GM23338 (cell line): ENCODE measurements around the gene LOXL1. TPM values are rescaled to one million over a fixed set of nuclear protein-coding genes. Genes with fewer than 3 reads are reported as not detected.

ENCODE experiments used
- ATAC-seq: fragments of 200-7000 bp; cut with Tn5 transposase; 3 replicates; pipeline ENCODE4 v1.9.1; 2020
- DNase-seq: peaks from one replicate; pipeline ENCODE4 v3.0.0-alpha.2; 2015; ENCODE audit warnings: low spot score
- H2AFZ ChIP-seq: fragments of 200-600 bp; sonication (generic); 2 replicates; pipeline ENCODE4 v1.8.0; 2016; ENCODE audit warnings: antibody characterized with exemption, mild to moderate bottlenecking, moderate library complexity
- H3F3A ChIP-seq: fragments of 200-600 bp; sonication (generic); replicated peaks from 2 replicates; pipeline ENCODE4 v1.8.0; 2017; ENCODE audit warnings: antibody characterized with exemption, mixed run types, low read depth
- H3K27ac ChIP-seq: fragments of 200-600 bp; sonication (generic); 2 replicates; pipeline ENCODE4 v1.6.1; 2016; ENCODE audit warnings: low read depth
- H3K27me3 ChIP-seq: fragments of 200-600 bp; sonication (generic); 2 replicates; pipeline ENCODE4 v1.8.0; 2016; ENCODE audit warnings: mild to moderate bottlenecking, mixed run types, moderate library complexity; ENCODE audit not compliant: insufficient read depth
- H3K36me3 ChIP-seq: fragments of 200-600 bp; sonication (generic); 2 replicates; pipeline ENCODE4 v1.8.0; 2016; ENCODE audit warnings: mild to moderate bottlenecking; ENCODE audit not compliant: insufficient read depth
- H3K4me1 ChIP-seq: fragments of 200-600 bp; sonication (generic); 2 replicates; pipeline ENCODE4 v1.8.0; 2016; ENCODE audit warnings: mild to moderate bottlenecking, moderate library complexity; ENCODE audit not compliant: insufficient read depth
- H3K4me2 ChIP-seq: fragments of 200-600 bp; sonication (generic); 2 replicates; pipeline ENCODE4 v1.7.1; 2017; ENCODE audit warnings: mixed run types
- H3K4me3 ChIP-seq: fragments of 200-600 bp; sonication (generic); 2 replicates; pipeline ENCODE4 v1.6.1; 2016; ENCODE audit warnings: mixed run types
- H3K79me2 ChIP-seq: fragments of 200-600 bp; sonication (generic); replicated peaks from 2 replicates; pipeline ENCODE4 v1.8.0; 2017; ENCODE audit warnings: mild to moderate bottlenecking; ENCODE audit not compliant: insufficient read depth
- H3K9me2 ChIP-seq: fragments of 200-600 bp; sonication (generic); 2 replicates; pipeline ENCODE4 v1.8.0; 2017; ENCODE audit not compliant: insufficient read depth
- H4K20me1 ChIP-seq: fragments of 200-600 bp; sonication (generic); replicated peaks from 2 replicates; pipeline ENCODE4 v1.8.0; 2017; ENCODE audit warnings: mild to moderate bottlenecking; ENCODE audit not compliant: insufficient read depth
- H3K27ac Mint-ChIP-seq: 2 replicates; pipeline ENCODE4 v1.8.0; 2020; ENCODE audit warnings: inconsistent platforms, mild to moderate bottlenecking, moderate library complexity, mixed read lengths
- H3K27me3 Mint-ChIP-seq: 3 replicates; pipeline ENCODE4 v1.8.0; 2022; ENCODE audit warnings: low read depth, mild to moderate bottlenecking, moderate library complexity, mixed read lengths, inconsistent platforms; ENCODE audit not compliant: insufficient read depth, poor library complexity
- H3K36me3 Mint-ChIP-seq: 3 replicates; pipeline ENCODE4 v1.8.0; 2021; ENCODE audit warnings: low read depth, mild to moderate bottlenecking, inconsistent platforms, moderate library complexity, mixed read lengths
- H3K4me1 Mint-ChIP-seq: 3 replicates; pipeline ENCODE4 v1.8.0; 2020; ENCODE audit warnings: mild to moderate bottlenecking, inconsistent platforms, mixed read lengths
- H3K4me3 Mint-ChIP-seq: 3 replicates; pipeline ENCODE4 v1.8.0; 2021; ENCODE audit warnings: moderate library complexity, mild to moderate bottlenecking, inconsistent platforms, mixed read lengths
- H3K9me3 Mint-ChIP-seq: 3 replicates; pipeline ENCODE4 v1.8.0; 2020; ENCODE audit warnings: moderate library complexity, mild to moderate bottlenecking, inconsistent platforms, mixed read lengths
- CREB1 ChIP-seq: fragments of 250-450 bp; sonication (Bioruptor Pico); IDR thresholded peaks from 2 replicates; pipeline ENCODE4 v1.5.0; 2020; ENCODE audit warnings: low read depth, mild to moderate bottlenecking, moderate library complexity
- CTCF ChIP-seq, 2 experiments: fragments of 200-600 bp in 1 of 2; sonication (generic) in 1 of 2; conservative IDR thresholded peaks; 2 replicates each; pipeline versions ENCODE4 v1.5.1 to v1.6.1; 2016 to 2017; ENCODE audit warnings: antibody characterized with exemption in 2 of 2, low read depth in 2 of 2, mild to moderate bottlenecking in 2 of 2, moderate library complexity in 1 of 2
- ETS1 ChIP-seq: IDR thresholded peaks from 2 replicates; pipeline ENCODE4 v1.6.1; 2016; ENCODE audit warnings: antibody characterized with exemption
- EZH2 ChIP-seq: fragments of 200-600 bp; sonication (generic); IDR thresholded peaks from one replicate; pipeline ENCODE4 v1.8.0; 2017; ENCODE audit warnings: antibody characterized with exemption, mild to moderate bottlenecking, low read depth; ENCODE audit not compliant: unreplicated experiment
- EZH2phosphoT487 ChIP-seq: fragments of 200-600 bp; sonication (generic); IDR thresholded peaks from one replicate; pipeline ENCODE4 v1.8.1; 2018; ENCODE audit warnings: antibody characterized with exemption; ENCODE audit not compliant: unreplicated experiment
- JUNB ChIP-seq: IDR thresholded peaks from one replicate; pipeline ENCODE4 v1.6.1; 2016; ENCODE audit warnings: antibody characterized with exemption; ENCODE audit not compliant: unreplicated experiment
- NANOG ChIP-seq: IDR thresholded peaks from 2 replicates; pipeline ENCODE4 v1.6.1; 2016; ENCODE audit warnings: antibody characterized with exemption, borderline replicate concordance
- POLR2AphosphoS5 ChIP-seq: IDR thresholded peaks from 2 replicates; pipeline ENCODE4 v1.6.1; 2016; ENCODE audit warnings: antibody characterized with exemption, low read depth
- REST ChIP-seq: IDR thresholded peaks from one replicate; pipeline ENCODE4 v1.6.1; 2018; ENCODE audit warnings: antibody characterized with exemption; ENCODE audit not compliant: unreplicated experiment
- STAT1 ChIP-seq: IDR thresholded peaks from one replicate; pipeline ENCODE4 v1.6.1; 2016; ENCODE audit warnings: antibody characterized with exemption; ENCODE audit not compliant: unreplicated experiment
- ZNF114 ChIP-seq: fragments of 250-450 bp; sonication (Bioruptor Pico); IDR thresholded peaks from 2 replicates; pipeline ENCODE4 v1.5.0; 2020; ENCODE audit warnings: mild to moderate bottlenecking, moderate library complexity
- ZNF331 ChIP-seq: fragments of 250-450 bp; sonication (Bioruptor Pico); IDR thresholded peaks from 2 replicates; pipeline ENCODE4 v1.5.0; 2020; ENCODE audit warnings: low read depth, mild to moderate bottlenecking, moderate library complexity
- ZNF462 ChIP-seq: fragments of 250-450 bp; sonication (Bioruptor Pico); IDR thresholded peaks from 2 replicates; pipeline ENCODE4 v1.5.0; 2020; ENCODE audit warnings: mild to moderate bottlenecking, moderate library complexity
- polyA plus RNA-seq: library from polyadenylated mRNA; unstranded; fragments of >200 nt; fragmentation: Nextera tagmentation; extraction: Ambion mirVana; gene quantifications from 2 replicates; pipeline ENCODE4 v1.2.1, GENCODE V29; 2016
- total RNA-seq: library from RNA; depleted of rRNA; stranded (reverse); fragments of >200 nt; shearing (Covaris generic); gene quantifications from 2 replicates; pipeline ENCODE4 v1.2.3, GENCODE V29; 2014

LOXL1 gene
- total and polyA plus RNA-seq, 2 experiments from 2014 or later: 6.9 to 10.8 TPM

- H3K27me3 ChIP-seq: no peaks in the 10 kb centered on the region
- H3K4me3 Mint-ChIP-seq: no peak overlapping the region
- no peak overlapping the region for H3K4me2 ChIP-seq
- H3F3A ChIP-seq: no peaks in the 10 kb centered on the region
- H3K9me3 Mint-ChIP-seq: no peaks in the 10 kb centered on the region
- no peaks in the 10 kb centered on the region for H4K20me1 ChIP-seq
- no peak for ATAC-seq
- H3K4me3 ChIP-seq: no peak overlapping the region
- H3K27ac ChIP-seq: no peak overlapping the region
- no peak overlapping the region for H2AFZ ChIP-seq
- H3K27me3 Mint-ChIP-seq: peaks cover 12% of the 10 kb centered on the region
- H3K4me1 ChIP-seq: no peaks in the 10 kb centered on the region
- H3K79me2 ChIP-seq: no peaks in the 10 kb centered on the region
- no peak for DNase-seq
- TF ChIP-seq CREB1 (CRISPR knock-in tag): no peak
- no peak for TF ChIP-seq ETS1
- TF ChIP-seq EZH2: no peak
- TF ChIP-seq POLR2AphosphoS5: no peak
- TF ChIP-seq ZNF114 (CRISPR knock-in tag): no peak
- no peak for TF ChIP-seq STAT1
- no peak for TF ChIP-seq CTCF (conservative IDR thresholded peaks at IDR 0.05; ENCODE audit: low read depth in 2 of 2)
- no peak for TF ChIP-seq JUNB
- no peak for TF ChIP-seq EZH2phosphoT487
- TF ChIP-seq ZNF331 (CRISPR knock-in tag): no peak
- no peak for TF ChIP-seq ZNF462 (CRISPR knock-in tag)
- TF ChIP-seq REST: no peak
- TF ChIP-seq NANOG: no peak
- no peaks in the 10 kb centered on the region; the same call in 2 of the 3 replicates for H3K36me3 Mint-ChIP-seq
- no peaks in the 10 kb centered on the region for H3K9me2 ChIP-seq
- no peaks in the 10 kb centered on the region; the same call in 2 of the 3 replicates for H3K4me1 Mint-ChIP-seq
- no peaks in the 10 kb centered on the region for H3K36me3 ChIP-seq
- no peak overlapping the region for H3K27ac Mint-ChIP-seq
These were observed 59.0 kb downstream of the LOXL1 start for GRCh38 chr15:73985101-73985873.
